Fibroblast of villous mesenchyme (primary cell): ENCODE data around the gene CEACAM4. TPM values are rescaled to one million over a fixed set of nuclear protein-coding genes. Genes with fewer than 3 reads are reported as not detected.

ENCODE experiments used
- DNase-seq: peaks from one replicate; pipeline ENCODE4 v3.0.0-alpha.2; 2010; ENCODE audit warnings: low read depth
- H3K4me3 ChIP-seq: 2 replicates; pipeline ENCODE4 v1.5.1; 2011; ENCODE audit warnings: low read depth, mild to moderate bottlenecking, low read length
- CTCF ChIP-seq: IDR thresholded peaks from 2 replicates; pipeline ENCODE4 v1.5.1; 2012; ENCODE audit warnings: low read depth, mild to moderate bottlenecking, low read length; ENCODE audit not compliant: insufficient read depth
- total RNA-seq: library from RNA; depleted of rRNA; stranded (reverse); fragments of >200 nt; gene quantifications from 2 replicates; pipeline ENCODE4 v1.2.3, GENCODE V29; 2012

CEACAM4 gene
- total RNA-seq, 1 donor: not detected

DNA sequence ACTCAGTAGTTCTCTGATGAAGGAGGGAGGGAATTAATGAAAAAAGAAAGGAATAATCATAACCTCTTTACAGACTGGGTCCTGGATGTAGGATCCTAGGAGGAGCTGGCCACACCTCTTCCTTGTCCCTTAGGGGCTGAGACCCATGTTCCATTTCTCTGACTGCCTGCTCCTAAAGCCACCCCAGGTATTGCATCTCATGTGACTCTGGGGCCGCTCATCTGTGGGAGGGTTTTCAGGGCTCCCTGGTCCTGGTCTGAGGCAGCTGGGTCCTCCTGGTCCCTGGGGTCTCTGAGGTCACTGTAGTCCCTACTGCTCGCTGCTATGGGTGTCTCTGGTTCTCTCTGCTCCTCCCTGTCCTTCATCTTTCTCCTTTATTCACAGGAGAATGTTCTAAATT is 48.0 kb downstream of the CEACAM4 start:
- no peak for DNase-seq
- no peak for TF ChIP-seq CTCF
- no peak overlapping the region for H3K4me3 ChIP-seq

DNA sequence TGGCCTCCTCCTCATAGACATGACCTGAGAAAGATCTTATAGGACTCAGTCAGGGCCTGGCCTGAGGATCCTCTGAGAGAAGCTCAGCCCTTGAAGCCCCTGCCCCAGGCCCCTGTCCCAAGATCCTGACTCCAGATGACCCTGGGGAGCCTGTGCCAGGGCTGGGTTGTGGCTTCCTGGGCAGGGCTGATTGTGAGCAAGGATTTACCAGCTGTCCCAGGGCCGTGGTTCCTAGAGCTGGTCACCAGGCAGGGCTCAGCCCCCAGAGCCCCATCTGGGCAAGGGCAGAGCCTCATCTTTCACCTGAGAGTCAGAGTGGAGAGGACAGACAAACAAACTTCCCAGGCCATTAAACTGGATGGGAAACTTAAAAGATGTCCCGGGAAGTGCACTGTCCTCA is 49.0 kb downstream of the CEACAM4 start:
- DNase-seq: no peak
- TF ChIP-seq CTCF: no peak
- H3K4me3 ChIP-seq: no peak overlapping the region

DNA sequence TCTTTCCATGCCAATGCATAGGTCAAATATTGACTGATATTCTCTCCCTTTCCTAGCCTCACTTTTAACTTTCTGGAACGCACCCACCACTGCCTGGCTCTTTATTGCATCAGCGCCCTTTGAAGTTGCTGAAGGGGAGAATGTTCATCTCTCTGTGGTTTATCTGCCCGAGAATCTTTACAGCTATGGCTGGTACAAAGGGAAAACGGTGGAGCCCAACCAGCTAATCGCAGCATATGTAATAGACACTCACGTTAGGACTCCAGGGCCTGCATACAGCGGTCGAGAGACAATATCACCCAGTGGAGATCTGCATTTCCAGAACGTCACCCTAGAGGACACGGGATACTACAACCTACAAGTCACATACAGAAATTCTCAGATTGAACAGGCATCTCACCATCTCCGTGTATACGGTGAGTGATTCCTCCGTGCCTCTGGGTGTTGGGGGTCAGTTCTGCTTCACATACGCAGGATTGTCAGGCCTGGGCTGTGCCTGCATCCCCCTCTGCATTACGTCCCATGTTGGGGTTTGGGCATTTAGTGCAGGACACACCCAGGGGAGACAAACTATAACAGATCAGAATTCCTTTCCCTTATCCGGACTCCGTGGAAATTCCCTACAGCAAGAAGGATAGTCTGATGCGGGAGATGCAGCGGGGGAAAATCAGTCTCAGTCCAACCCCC is 49.6 kb downstream of the CEACAM4 start:
- TF ChIP-seq CTCF: no peak
- H3K4me3 ChIP-seq: no peak overlapping the region
- no peak for DNase-seq

- no peak within 1 kb of the TSS for H3K4me3 ChIP-seq
- no peak for DNase-seq
- TF ChIP-seq CTCF: no peak
Measured at GRCh38 chr19:41575998-41576397, 50.9 kb downstream of the CEACAM4 start, which contains the start of gene CEACAM21. Gene CEACAM21 (plus strand): TSS chr19:41576166. CDS start chr19:41576275, 109 bp downstream.

GRCh38 chr19:41570639-41571112 is 56.2 kb downstream of the CEACAM4 start:
- peak; percentile 97 for TF ChIP-seq CTCF
- DNase-seq: peak; percentile 62

GRCh38 chr19:41570179-41570578 is 56.7 kb downstream of the CEACAM4 start:
- no peak for TF ChIP-seq CTCF
- no peak overlapping the region for H3K4me3 ChIP-seq
- no peak for DNase-seq

More at GRCh38 chr19:41570639-41571112, 56.2 kb downstream of the CEACAM4 start:
- H3K4me3 ChIP-seq: no peak overlapping the region
